ENCODE results near the gene CNKSR3. TPM values are rescaled to one million over a fixed set of nuclear protein-coding genes. Genes with fewer than 3 reads are reported as not detected.

CNKSR3 gene
- total RNA-seq, 2 donors from 2014 or later: 11.5 to 16.8 TPM

GRCh38 chr6:154487367-154488247, 22.9 kb downstream of the CNKSR3 start:
- no peaks in the 10 kb centered on the region for H3K36me3 ChIP-seq
- H3K9me3 ChIP-seq: no peaks in the 10 kb centered on the region
- no peak for DNase-seq (ENCODE audit: low spot score)
- TF ChIP-seq, protein P1, sequence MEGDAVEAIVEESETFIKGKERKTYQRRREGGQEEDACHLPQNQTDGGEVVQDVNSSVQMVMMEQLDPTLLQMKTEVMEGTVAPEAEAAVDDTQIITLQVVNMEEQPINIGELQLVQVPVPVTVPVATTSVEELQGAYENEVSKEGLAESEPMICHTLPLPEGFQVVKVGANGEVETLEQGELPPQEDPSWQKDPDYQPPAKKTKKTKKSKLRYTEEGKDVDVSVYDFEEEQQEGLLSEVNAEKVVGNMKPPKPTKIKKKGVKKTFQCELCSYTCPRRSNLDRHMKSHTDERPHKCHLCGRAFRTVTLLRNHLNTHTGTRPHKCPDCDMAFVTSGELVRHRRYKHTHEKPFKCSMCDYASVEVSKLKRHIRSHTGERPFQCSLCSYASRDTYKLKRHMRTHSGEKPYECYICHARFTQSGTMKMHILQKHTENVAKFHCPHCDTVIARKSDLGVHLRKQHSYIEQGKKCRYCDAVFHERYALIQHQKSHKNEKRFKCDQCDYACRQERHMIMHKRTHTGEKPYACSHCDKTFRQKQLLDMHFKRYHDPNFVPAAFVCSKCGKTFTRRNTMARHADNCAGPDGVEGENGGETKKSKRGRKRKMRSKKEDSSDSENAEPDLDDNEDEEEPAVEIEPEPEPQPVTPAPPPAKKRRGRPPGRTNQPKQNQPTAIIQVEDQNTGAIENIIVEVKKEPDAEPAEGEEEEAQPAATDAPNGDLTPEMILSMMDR (IDR thresholded peaks at IDR 0.05): no peak
- peaks cover 0 to 20% of the 10 kb centered on the region in 2 donors for H3K4me1 ChIP-seq
- H3K27ac ChIP-seq: no peak overlapping the region
- no peaks in the 10 kb centered on the region for H3K27me3 ChIP-seq
- H3K4me3 ChIP-seq: no peak overlapping the region

GRCh38 chr6:154485815-154486214, 24.7 kb downstream of the CNKSR3 start:
- no peak overlapping the region for H3K4me3 ChIP-seq
- H3K9me3 ChIP-seq: no peaks in the 10 kb centered on the region
- TF ChIP-seq, protein P1 (IDR thresholded peaks at IDR 0.05): no peak
- no peak for DNase-seq (ENCODE audit: low spot score)
- H3K27me3 ChIP-seq: no peaks in the 10 kb centered on the region
- no peaks in the 10 kb centered on the region for H3K36me3 ChIP-seq
- H3K27ac ChIP-seq: no peak overlapping the region
- H3K4me1 ChIP-seq: peaks cover 0 to 31% of the 10 kb centered on the region in 2 donors

- H3K9me3 ChIP-seq: no peaks in the 10 kb centered on the region
- H3K4me1 ChIP-seq: peaks cover 0 to 34% of the 10 kb centered on the region in 2 donors
- TF ChIP-seq, protein P1 (IDR thresholded peaks at IDR 0.05): no peak
- H3K36me3 ChIP-seq: no peaks in the 10 kb centered on the region
- no peak for DNase-seq (ENCODE audit: low spot score)
- H3K27me3 ChIP-seq: no peaks in the 10 kb centered on the region
- H3K4me3 ChIP-seq: no peak overlapping the region
- no peak overlapping the region for H3K27ac ChIP-seq
Observed at GRCh38 chr6:154484942-154485341, 25.5 kb downstream of the CNKSR3 start.

DNA sequence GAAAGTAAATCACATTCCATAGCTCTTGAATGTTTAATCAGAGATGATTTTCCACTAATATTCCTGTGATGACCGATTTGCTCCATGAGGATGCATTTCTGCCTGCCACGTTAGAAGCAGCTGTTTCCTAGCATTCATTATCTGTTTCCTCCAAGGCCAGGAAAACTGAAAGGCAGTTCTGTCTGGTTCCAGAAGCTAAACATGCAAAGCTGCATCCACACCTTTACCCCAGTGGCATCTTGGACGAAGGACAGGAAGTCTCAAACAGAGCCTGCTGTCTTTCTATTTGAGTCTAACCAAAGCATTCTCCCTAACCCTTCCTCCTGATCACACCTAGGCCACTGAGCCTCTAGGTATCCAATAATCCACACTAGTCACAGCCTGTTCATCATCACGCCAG, 27.6 kb downstream of the CNKSR3 start:
- Histone ChIP-seq H3K9me3 (no peaks in the 10 kb centered on the region), H3K4me3 (no peak overlapping the region), H3K27me3 (no peaks in the 10 kb centered on the region), H3K4me1 (peaks cover 0 to 52% of the 10 kb centered on the region in 2 donors), H3K27ac (peak overlapping the region in 1 of 2 donors; percentile 16), H3K36me3 (no peaks in the 10 kb centered on the region)
- TF ChIP-seq, protein P1 (IDR thresholded peaks at IDR 0.05): no peak
- DNase-seq (ENCODE audit: low spot score): no peak

DNA sequence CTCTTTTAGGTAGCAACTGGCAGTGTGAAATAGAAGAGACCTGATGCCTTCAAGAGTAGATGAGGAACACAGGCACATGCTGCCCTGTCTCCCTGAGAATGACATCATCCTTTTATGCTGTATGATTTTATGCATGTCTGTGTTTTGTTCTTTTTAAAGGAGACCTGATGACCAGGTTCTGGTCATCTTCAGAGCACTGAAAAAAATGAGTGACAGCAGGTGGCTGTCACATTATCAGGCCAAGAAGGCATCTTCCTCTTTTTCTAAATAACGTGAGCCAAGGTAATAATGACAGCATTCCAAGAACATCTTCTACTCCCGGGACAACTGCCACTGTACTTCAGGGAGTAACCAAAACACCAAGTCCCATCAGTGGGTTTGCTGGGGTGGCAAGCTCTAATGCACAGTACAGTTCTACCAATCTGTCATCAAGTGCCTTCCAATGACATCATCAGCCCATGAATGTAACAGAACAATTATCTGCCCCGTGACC, 28.9 kb downstream of the CNKSR3 start:
- TF ChIP-seq, protein P1 (IDR thresholded peaks at IDR 0.05): no peak
- no peak overlapping the region for H3K4me3 ChIP-seq
- H3K27me3 ChIP-seq: no peaks in the 10 kb centered on the region
- peaks cover 0 to 64% of the 10 kb centered on the region in 2 donors for H3K4me1 ChIP-seq
- no peaks in the 10 kb centered on the region for H3K9me3 ChIP-seq
- H3K36me3 ChIP-seq: no peaks in the 10 kb centered on the region
- no peak overlapping the region for H3K27ac ChIP-seq
- DNase-seq (ENCODE audit: low spot score): no peak
